ENCODE results near the gene MCL1.

Gene MCL1

GRCh38 chr1:150555971-150556865 lies 23.2 kb downstream of the MCL1 start:
- no peak for DNase-seq

GRCh38 chr1:150555198-150555970 lies 24.0 kb downstream of the MCL1 start:
- DNase-seq, result no peak

- DNase-seq, result no peak
Measured at GRCh38 chr1:150554086-150554452, 25.3 kb downstream of the MCL1 start.

GRCh38 chr1:150553392-150554085 lies 25.9 kb downstream of the MCL1 start:
- DNase-seq, result no peak

- DNase-seq, result no peak
Measured at GRCh38 chr1:150552911-150553289, 26.5 kb downstream of the MCL1 start.

GRCh38 chr1:150552128-150552910 lies 27.1 kb downstream of the MCL1 start:
- peak; percentile 80 for DNase-seq

GRCh38 chr1:150551784-150552127 lies 27.7 kb downstream of the MCL1 start:
- no peak for DNase-seq

GRCh38 chr1:150551051-150551783 lies 28.2 kb downstream of the MCL1 start:
- DNase-seq, result no peak

GRCh38 chr1:150550222-150551050 lies 29.0 kb downstream of the MCL1 start:
- no peak for DNase-seq

GRCh38 chr1:150549496-150550221 lies 29.8 kb downstream of the MCL1 start:
- no peak for DNase-seq

GRCh38 chr1:150548632-150549495 lies 30.5 kb downstream of the MCL1 start, which contains the start of gene ADAMTSL4:
ADAMTSL4 (plus strand) TSS chr1:150549408; CDS start chr1:150552289, 2,881 bp downstream.
- peak; percentile 72 for DNase-seq

GRCh38 chr1:150548324-150548631 lies 31.1 kb downstream of the MCL1 start:
- DNase-seq, result no peak

- DNase-seq, result no peak
Measured at GRCh38 chr1:150546294-150546937, 33.0 kb downstream of the MCL1 start.

- DNase-seq, result no peak
Measured at GRCh38 chr1:150545486-150546032, 33.9 kb downstream of the MCL1 start.

- DNase-seq, result no peak
Measured at GRCh38 chr1:150544204-150544603, 35.2 kb downstream of the MCL1 start.

GRCh38 chr1:150543500-150544143 lies 35.8 kb downstream of the MCL1 start:
- no peak for DNase-seq

Data from fibroblast of skin of scalp (primary cell).